Activated naive CD4-positive, alpha-beta T cell treated with anti-CD3 and anti-CD28 coated beads, Interleukin-2, amount 10 ng/mL, durations not matched to agents 7 days and 5 days (primary cell): ENCODE data around the gene SOD1.
A peak's percentile ranks its signal among the peaks of the same experiment; 100 is the strongest.
"Not testable (repeated sequence)": the region's sequence is repeated elsewhere in the genome, so short reads cannot be mapped to it uniquely, and the experiment has no call there.

Experiments
- CTCF ChIA-PET: fragments of 350-600 bp; sonication (Branson Sonifier 250); formaldehyde crosslinking; loops from one replicate; lab custom pipeline; 2021; ENCODE audit warnings: antibody characterized with exemption; lab: Charles Lee
- DNase-seq: peaks from one replicate; pipeline ENCODE4 v3.0.0-alpha.2; 2020
- H3K27ac Mint-ChIP-seq: one replicate; pipeline ENCODE4 v1.8.0; 2021; ENCODE audit warnings: mild to moderate bottlenecking, moderate library complexity, mixed read lengths
- H3K27me3 Mint-ChIP-seq: one replicate; pipeline ENCODE4 v1.8.0; 2021; ENCODE audit warnings: mild to moderate bottlenecking, mixed read lengths
- H3K36me3 Mint-ChIP-seq: one replicate; pipeline ENCODE4 v1.8.0; 2021; ENCODE audit warnings: mixed read lengths
- H3K4me1 Mint-ChIP-seq: one replicate; pipeline ENCODE4 v1.8.0; 2021; ENCODE audit warnings: mixed read lengths
- H3K4me3 Mint-ChIP-seq: one replicate; pipeline ENCODE4 v1.8.0; 2021; ENCODE audit warnings: mild to moderate bottlenecking, moderate library complexity, mixed read lengths
- H3K9me3 Mint-ChIP-seq: one replicate; pipeline ENCODE4 v1.8.0; 2021; ENCODE audit warnings: mixed read lengths

The SOD1 gene

DNA sequence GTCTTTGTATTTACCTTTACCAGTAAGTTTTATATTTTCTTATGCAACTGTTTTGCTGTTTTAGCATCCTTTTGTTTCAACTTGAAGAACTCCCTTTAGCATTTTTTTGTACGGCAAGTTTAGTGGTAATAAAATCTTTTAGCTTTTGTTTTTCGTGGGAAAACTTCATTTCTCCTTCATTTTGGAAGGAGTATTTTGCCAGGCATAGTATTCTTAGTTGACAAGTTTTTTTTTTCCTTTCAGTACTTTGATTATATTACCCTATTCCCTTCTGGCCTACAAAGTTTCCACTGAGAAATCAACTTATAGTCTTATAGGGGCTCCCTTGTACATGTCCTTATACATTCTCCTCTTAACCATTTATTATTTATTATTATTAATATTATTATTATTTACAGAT lies 22.6 kb upstream of the SOD1 start:
- DNase-seq = no peak
- Mint-ChIP-seq H3K4me3 (no peak overlapping the region), H3K9me3 (peaks cover 3% of the 10 kb centered on the region), H3K4me1 (no peaks in the 10 kb centered on the region), H3K36me3 (no peaks in the 10 kb centered on the region), H3K27me3 (no peaks in the 10 kb centered on the region), H3K27ac (no peak overlapping the region)
- CTCF ChIA-PET = interaction anchor here (0.6 kb wide), 1 partner anchor 30 kb away, joined by 3 read pairs; no protein-coding TSS in a partner anchor

DNA sequence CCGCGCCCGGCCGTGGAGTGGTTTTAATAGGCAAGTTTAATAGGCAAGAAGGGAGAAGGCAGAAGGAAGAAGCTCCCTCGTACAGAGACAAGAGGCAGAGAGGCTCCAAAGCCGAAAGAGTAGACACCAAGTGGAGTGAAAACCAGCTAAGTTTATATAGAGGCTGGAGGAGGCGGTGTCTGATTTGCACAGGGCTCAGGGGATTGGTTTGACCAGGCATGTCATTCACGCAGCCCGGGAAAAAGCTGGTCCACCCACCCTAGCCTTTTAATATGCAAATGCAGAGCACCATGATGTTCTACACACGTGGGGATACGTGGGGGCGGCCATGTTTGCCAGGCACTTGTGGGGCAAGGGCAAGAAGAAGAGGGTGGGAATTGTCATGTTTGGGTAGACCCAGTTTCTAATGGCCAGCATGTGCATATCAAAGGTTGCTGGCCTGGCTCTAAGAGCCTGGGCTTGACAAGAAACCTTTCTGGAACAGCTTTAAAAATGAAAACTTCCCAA lies 18.0 kb upstream of the SOD1 start:
- DNase-seq = no peak
- Mint-ChIP-seq H3K4me3 (no peak overlapping the region), H3K9me3 (peaks cover 3% of the 10 kb centered on the region), H3K36me3 (no peaks in the 10 kb centered on the region), H3K27ac (no peak overlapping the region), H3K27me3 (no peaks in the 10 kb centered on the region), H3K4me1 (no peaks in the 10 kb centered on the region)
- CTCF ChIA-PET = no interaction called here

DNA sequence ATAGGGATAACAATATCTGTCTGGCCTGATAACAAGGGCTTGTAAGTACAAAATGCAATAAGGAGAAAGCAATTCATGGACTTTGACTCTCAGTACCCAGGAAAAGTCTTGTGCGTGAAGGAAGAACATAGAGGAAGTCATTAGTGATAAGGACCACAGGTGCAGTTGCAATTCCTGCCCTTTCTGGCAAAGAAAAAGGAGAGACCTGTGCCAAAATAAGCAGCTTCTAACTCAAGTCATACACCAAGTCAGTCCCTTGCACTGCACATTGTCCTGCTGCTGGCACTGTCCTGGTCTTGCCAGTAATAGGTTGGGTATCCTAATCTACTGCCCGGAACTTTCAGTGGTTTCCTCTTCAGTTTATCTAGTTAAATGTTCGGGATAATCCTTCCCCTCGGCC lies 14.8 kb upstream of the SOD1 start:
- H3K4me3 Mint-ChIP-seq = no peak overlapping the region
- no peak for DNase-seq
- H3K36me3 Mint-ChIP-seq = no peaks in the 10 kb centered on the region
- H3K4me1 Mint-ChIP-seq = no peaks in the 10 kb centered on the region
- peaks cover 1% of the 10 kb centered on the region for H3K9me3 Mint-ChIP-seq
- peaks cover 4% of the 10 kb centered on the region for H3K27me3 Mint-ChIP-seq
- CTCF ChIA-PET = no interaction called here
- no peak overlapping the region for H3K27ac Mint-ChIP-seq

DNA sequence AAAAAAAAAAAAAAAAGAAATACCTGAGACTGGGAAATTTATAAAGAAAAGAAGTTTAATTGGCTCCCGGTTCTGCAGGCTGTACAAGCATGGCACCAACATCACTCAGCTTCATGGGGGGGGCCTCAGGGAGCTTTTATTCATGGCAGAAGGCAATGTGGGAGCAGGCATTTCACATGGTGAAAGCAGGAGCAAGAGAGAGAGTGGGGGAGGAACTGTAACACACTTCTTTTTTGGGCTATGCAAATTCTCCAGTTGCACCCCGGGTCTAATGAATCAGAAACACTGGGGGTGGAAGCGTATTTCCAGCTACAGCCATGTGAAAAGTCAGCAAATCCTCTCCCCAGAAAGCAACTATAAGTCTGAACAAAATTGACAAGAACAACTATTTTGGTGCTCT lies 11.8 kb upstream of the SOD1 start:
- CTCF ChIA-PET = no interaction called here
- H3K9me3 Mint-ChIP-seq = no peaks in the 10 kb centered on the region
- H3K27ac Mint-ChIP-seq = no peak overlapping the region
- H3K4me3 Mint-ChIP-seq = no peak overlapping the region
- H3K36me3 Mint-ChIP-seq = no peaks in the 10 kb centered on the region
- DNase-seq = no peak
- peaks cover 7% of the 10 kb centered on the region for H3K27me3 Mint-ChIP-seq
- no peaks in the 10 kb centered on the region for H3K4me1 Mint-ChIP-seq

DNA sequence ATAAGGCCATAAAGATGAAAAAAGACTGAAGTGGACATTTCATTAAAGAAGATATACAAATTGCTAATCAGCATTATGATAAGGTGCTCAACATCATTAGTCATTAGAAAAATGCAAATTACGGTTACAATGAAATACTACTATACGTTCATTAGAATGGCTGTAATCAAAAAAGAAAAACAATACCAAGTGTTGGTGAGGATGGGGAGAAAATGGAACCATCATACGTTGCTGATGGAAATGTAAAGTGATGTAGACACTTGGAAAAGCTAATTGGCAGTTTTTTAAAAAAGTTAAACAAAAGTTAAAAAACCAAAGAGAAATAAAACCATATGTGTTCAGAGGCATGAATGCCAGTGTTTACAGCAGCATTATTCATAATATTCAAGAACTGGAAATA lies 8.6 kb upstream of the SOD1 start:
- Mint-ChIP-seq H3K4me3 (no peak overlapping the region), H3K27me3 (peaks cover 7% of the 10 kb centered on the region), H3K27ac (no peak overlapping the region), H3K36me3 (peaks cover 3% of the 10 kb centered on the region), H3K9me3 (no peaks in the 10 kb centered on the region), H3K4me1 (peaks cover 15% of the 10 kb centered on the region)
- CTCF ChIA-PET = no interaction called here
- no peak for DNase-seq

DNA sequence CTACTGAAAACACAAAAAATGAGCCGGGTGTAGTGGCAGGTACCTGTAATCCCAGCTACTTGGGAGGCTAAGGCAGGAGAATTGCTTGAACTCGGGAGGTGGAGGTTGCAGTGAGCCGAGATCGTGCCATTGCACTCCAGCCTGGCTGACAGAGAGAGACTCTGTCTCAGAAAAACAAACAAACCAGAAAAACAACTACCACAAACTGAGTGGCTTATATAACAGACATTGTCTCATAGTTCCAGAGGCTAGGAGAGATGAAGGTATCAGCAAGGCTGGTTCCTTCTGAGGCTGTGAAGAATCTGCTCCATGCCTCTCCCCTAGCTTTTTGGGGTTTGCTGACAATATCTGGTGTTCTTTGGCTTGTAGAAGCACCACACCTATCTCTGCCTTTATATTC lies 8.0 kb upstream of the SOD1 start:
- H3K4me3 Mint-ChIP-seq = not testable (repeated sequence)

DNA sequence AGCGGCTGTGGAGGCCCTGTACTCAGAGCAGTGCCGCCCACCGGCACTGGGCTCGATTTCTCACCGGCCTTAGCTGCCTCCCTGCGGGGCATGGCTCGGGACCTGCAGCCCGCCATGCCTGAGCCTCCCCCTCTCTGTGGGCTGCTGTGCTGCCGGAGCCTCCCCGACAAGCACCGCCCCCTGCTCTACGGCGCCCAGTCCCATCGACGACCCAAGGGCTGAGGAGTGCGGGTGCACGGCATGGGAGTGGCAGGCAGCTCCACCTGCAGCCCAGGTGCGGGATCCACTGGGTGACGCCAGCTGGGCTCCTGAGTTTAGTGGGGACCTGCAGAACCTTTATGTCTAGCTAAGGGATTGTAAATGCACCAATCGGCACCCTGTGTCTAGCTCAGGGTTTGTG lies 5.2 kb upstream of the SOD1 start:
- Mint-ChIP-seq H3K27ac (peak overlapping the region; percentile 86), H3K4me3 (no peak overlapping the region), H3K4me1 (peaks cover 36% of the 10 kb centered on the region), H3K9me3 (no peaks in the 10 kb centered on the region), H3K36me3 (peaks cover 6% of the 10 kb centered on the region), H3K27me3 (peaks cover 3% of the 10 kb centered on the region)
- no peak for DNase-seq
- CTCF ChIA-PET = interaction anchor here (1.5 kb wide), 1 partner anchor 12 kb away, joined by 4 read pairs; no protein-coding TSS in a partner anchor

More for the DNA sequence above, 8.0 kb upstream of the SOD1 start:
- H3K27me3 Mint-ChIP-seq, H3K36me3 Mint-ChIP-seq, H3K9me3 Mint-ChIP-seq, DNase-seq, H3K27ac Mint-ChIP-seq, CTCF ChIA-PET: not testable (repeated sequence)
- peaks cover 21% of the 10 kb centered on the region for H3K4me1 Mint-ChIP-seq

DNA sequence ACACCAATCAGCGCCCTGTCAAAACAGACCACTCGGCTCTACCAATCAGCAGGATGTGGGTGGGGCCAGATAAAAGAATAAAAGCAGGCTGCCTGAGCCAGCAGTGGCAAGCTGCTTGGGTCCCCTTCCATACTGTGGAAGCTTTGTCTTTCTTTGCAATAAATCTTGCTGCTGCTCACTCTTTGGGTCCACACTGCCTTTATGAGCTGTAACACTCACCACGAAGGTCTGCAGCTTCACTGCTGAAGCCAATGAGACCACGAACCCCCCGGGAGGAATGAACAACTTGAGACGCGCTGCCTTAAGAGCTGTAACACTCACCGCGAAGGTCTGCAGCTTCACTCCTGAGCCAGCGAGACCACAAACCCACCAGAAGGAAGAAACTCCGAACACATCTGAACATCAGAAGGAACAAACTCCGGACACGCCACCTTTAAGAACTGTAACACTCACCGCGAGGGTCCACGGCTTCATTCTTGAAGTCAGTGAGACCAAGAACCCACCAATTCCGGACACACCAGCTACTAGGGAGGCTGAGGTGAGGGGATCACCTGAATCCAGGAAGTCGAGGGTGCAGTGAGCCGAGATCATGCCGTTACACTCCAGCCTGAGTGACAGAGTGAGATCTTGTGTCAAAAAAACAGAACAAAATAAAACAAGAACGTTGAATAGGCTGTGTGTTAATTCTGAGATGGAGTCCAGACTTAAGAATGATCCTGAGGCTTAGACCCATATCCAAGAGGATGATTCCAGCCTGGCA lies 4.5 kb upstream of the SOD1 start:
- CTCF ChIA-PET = interaction anchor here (1.5 kb wide), 1 partner anchor 11 kb away, joined by 4 read pairs; no protein-coding TSS in a partner anchor
- peaks cover 38% of the 10 kb centered on the region for H3K4me1 Mint-ChIP-seq
- H3K27me3 Mint-ChIP-seq, H3K9me3 Mint-ChIP-seq, H3K36me3 Mint-ChIP-seq: not testable (repeated sequence)
- H3K27ac Mint-ChIP-seq = peak overlapping the region; percentile 86
- peak; percentile 49 for DNase-seq
- H3K4me3 Mint-ChIP-seq = peak overlapping the region; percentile 68

DNA sequence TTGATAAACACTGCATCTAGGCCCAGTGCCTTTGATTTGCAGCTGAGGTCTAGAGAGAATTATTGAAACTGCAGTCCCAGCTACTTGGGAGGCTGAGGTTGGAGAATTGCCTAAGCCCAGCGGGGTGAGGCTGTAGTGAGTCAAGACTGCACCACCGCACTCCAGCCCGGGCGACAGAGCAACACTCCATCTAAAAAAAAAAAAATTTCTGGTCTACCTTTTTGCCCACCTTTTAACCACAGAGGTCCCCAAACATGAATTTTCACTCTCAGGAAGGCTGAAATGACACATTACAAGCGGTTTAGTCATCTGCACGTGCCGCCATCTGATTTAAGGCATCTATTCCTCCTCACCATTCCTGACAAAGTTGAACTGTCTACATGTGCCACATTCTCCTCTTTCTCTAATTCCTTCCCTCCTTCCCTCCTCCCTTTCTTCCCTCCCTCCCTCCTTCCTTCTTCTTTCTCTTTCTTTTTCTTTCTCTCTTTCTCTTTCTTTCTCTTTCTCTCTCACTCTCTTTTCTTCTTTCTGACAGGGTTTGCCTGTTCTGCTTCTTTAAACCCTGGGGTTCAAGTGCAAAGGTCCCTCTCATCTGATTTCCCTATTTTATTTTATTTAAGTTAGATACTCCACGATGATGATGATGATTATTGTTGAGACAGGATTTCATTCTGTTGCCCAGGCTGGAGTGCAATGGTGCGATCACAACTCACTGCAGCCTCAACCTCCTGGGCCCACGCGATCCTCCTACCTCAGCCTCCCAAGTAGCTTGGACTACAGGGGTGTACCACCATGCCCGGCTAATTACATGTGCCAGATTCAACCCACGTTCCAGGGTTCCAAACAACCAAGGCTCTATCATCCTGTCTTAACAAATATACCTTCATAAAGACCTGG lies 3.0 kb upstream of the SOD1 start:
- CTCF ChIA-PET = no interaction called here
- Mint-ChIP-seq H3K27me3 (peaks cover 1% of the 10 kb centered on the region), H3K36me3 (peaks cover 10% of the 10 kb centered on the region), H3K9me3 (no peaks in the 10 kb centered on the region), H3K4me3 (no peak overlapping the region), H3K4me1 (peaks cover 49% of the 10 kb centered on the region), H3K27ac (no peak overlapping the region)
- DNase-seq = no peak

DNA sequence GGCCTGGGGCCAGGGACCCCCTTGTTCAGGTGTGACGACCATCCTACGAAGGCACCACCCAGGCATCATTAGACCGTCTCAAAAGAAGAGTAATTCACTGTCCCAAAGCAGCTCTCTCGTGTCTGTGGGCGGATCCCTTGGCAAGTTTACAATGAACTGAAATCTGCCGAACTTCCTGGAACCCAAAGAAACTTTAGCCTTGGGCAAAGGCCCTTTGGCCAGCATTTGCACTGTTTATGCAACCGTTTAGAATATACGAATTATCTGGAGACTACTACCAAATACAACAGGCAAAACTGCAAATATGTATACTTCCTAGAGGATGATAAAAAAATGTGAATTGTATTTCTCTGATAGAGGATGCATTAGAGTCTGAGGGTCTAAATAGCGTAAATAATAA lies 1.4 kb upstream of the SOD1 start:
- peak overlapping the region; percentile 60 for H3K27ac Mint-ChIP-seq
- DNase-seq = no peak
- no peak overlapping the region for H3K4me3 Mint-ChIP-seq
- peaks cover 65% of the 10 kb centered on the region for H3K4me1 Mint-ChIP-seq
- CTCF ChIA-PET = no interaction called here
- H3K9me3 Mint-ChIP-seq = no peaks in the 10 kb centered on the region
- H3K36me3 Mint-ChIP-seq = peaks cover 20% of the 10 kb centered on the region
- H3K27me3 Mint-ChIP-seq = no peaks in the 10 kb centered on the region

DNA sequence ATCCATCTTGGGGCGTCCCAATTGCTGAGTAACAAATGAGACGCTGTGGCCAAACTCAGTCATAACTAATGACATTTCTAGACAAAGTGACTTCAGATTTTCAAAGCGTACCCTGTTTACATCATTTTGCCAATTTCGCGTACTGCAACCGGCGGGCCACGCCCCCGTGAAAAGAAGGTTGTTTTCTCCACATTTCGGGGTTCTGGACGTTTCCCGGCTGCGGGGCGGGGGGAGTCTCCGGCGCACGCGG lies 282 bp upstream of the SOD1 start:
- peaks cover 75% of the 10 kb centered on the region for H3K4me1 Mint-ChIP-seq

DNA sequence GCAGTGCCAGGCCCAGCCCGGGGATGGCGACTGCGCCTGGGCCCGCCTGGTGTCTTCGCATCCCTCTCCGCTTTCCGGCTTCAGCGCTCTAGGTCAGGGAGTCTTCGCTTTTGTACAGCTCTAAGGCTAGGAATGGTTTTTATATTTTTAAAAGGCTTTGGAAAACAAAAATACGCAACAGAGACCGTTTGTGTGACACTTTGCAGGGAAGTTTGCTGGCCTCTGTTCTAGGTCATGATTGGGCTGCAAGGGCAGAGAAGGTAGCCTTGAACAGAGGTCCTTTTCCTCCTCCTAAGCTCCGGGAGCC lies 719 bp downstream of the SOD1 start:
- DNase-seq = no peak
- Mint-ChIP-seq H3K36me3 (peaks cover 29% of the 10 kb centered on the region), H3K4me1 (peaks cover 74% of the 10 kb centered on the region), H3K9me3 (no peaks in the 10 kb centered on the region), H3K27ac (peak overlapping the region; percentile 93), H3K4me3 (peak overlapping the region; percentile 96), H3K27me3 (no peaks in the 10 kb centered on the region)
- CTCF ChIA-PET = no interaction called here

More for the DNA sequence above, 282 bp upstream of the SOD1 start:
- Mint-ChIP-seq H3K9me3 (no peaks in the 10 kb centered on the region), H3K36me3 (peaks cover 28% of the 10 kb centered on the region), H3K27ac (peak overlapping the region; percentile 99), H3K27me3 (no peaks in the 10 kb centered on the region), H3K4me3 (peak overlapping the region; percentile 99)
- CTCF ChIA-PET = no interaction called here
- no peak for DNase-seq

DNA sequence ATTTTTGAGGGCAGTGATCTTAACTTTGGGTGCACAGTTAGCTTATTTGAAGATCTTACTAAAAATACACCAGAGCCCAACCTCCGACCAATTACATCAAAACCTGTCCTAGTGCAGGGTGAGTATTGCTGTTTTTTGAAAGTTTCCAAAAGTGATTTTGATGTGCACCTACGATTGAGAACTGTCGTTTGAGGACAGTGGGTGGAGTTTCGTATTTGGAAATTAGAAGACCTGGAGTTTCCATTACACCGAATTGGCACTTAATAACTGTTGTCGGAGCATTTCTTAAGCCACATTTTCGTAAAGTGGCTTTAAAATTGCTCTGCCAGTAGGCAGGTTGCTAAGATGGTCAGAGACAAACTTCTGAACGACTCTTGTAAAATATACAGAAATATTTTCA lies 1.1 kb downstream of the SOD1 start:
- CTCF ChIA-PET = no interaction called here
- Mint-ChIP-seq H3K27ac (peak overlapping the region; percentile 93), H3K27me3 (no peaks in the 10 kb centered on the region), H3K9me3 (no peaks in the 10 kb centered on the region), H3K36me3 (peaks cover 33% of the 10 kb centered on the region), H3K4me3 (peak overlapping the region; percentile 96), H3K4me1 (peaks cover 74% of the 10 kb centered on the region)
- no peak for DNase-seq

DNA sequence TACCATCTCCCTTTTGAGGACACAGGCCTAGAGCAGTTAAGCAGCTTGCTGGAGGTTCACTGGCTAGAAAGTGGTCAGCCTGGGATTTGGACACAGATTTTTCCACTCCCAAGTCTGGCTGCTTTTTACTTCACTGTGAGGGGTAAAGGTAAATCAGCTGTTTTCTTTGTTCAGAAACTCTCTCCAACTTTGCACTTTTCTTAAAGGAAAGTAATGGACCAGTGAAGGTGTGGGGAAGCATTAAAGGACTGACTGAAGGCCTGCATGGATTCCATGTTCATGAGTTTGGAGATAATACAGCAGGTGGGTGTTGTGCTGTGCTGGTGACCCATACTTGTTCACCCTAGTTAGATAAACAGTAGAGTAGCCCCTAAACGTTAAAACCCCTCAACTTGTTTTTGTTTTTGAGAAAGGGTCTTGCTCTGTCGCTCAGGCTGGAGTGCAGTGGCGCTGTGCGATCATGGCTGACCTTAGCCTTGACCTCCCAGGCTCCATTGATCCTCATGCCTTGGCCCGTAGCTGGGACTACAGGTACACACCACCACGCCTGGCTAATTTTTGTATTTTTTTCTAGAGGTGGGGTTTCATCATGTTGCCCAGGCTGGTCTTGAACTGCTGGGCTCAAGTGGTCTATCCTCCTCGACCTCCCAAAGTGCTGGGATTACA lies 4.2 kb downstream of the SOD1 start:
- Mint-ChIP-seq H3K4me1 (peaks cover 84% of the 10 kb centered on the region), H3K36me3 (peaks cover 57% of the 10 kb centered on the region), H3K4me3 (no peak overlapping the region), H3K9me3 (no peaks in the 10 kb centered on the region), H3K27me3 (no peaks in the 10 kb centered on the region), H3K27ac (peak overlapping the region; percentile 65)
- CTCF ChIA-PET = no interaction called here
- DNase-seq = no peak
